CD4-positive, alpha-beta T cell (primary cell): ENCODE data around the gene ABCG8. TPM values are rescaled to one million over a fixed set of nuclear protein-coding genes. Genes with fewer than 3 reads are reported as not detected.

Source experiments
- ATAC-seq: fragments of 200-7000 bp; cut with Tn5 transposase; one replicate; pipeline ENCODE4 v1.10.0; 2022; ENCODE audit warnings: mild to moderate bottlenecking; ENCODE audit not compliant: poor library complexity
- CTCF ChIA-PET: fragments of 350-600 bp; sonication (Branson Sonifier 250); formaldehyde crosslinking; loops from one replicate; lab custom pipeline; 2021; ENCODE audit warnings: antibody characterized with exemption, inconsistent platforms; lab: Charles Lee
- POLR2A ChIA-PET: fragments of 350-600 bp; sonication (Branson Sonifier 250); formaldehyde crosslinking; loops from one replicate; lab custom pipeline; 2021; ENCODE audit warnings: antibody characterized with exemption, inconsistent platforms; lab: Charles Lee
- DNase-seq, 14 experiments: peaks; one replicate each; pipeline ENCODE4 v3.0.0-alpha.2; 2013 to 2020; ENCODE audit warnings: mixed read lengths in 2 of 14
- H3K27ac ChIP-seq, 2 donors: one replicate each; pipeline versions ENCODE4 v1.5.1 to v1.7.0; 2013; ENCODE audit warnings: low read length in 2 of 2, low read depth in 1 of 2, mild to moderate bottlenecking in 1 of 2
- H3K27me3 ChIP-seq, 2 experiments: 1 replicate in 1 of 2; 2 replicates in 1 of 2; pipeline versions ENCODE4 v1.6.1 to v1.7.0; 2013; ENCODE audit warnings: low read length in 2 of 2, control low read depth in 1 of 2, mild to moderate bottlenecking in 1 of 2, moderate library complexity in 1 of 2; ENCODE audit not compliant: insufficient read depth in 2 of 2, control insufficient read depth in 1 of 2
- H3K36me3 ChIP-seq: one replicate; pipeline ENCODE4 v1.6.1; 2013; ENCODE audit warnings: low read length, control low read depth; ENCODE audit not compliant: insufficient read depth
- H3K4me1 ChIP-seq: one replicate; pipeline ENCODE4 v1.6.1; 2013; ENCODE audit warnings: low read length, control low read depth; ENCODE audit not compliant: insufficient read depth
- H3K4me3 ChIP-seq: one replicate; pipeline ENCODE4 v1.5.1; 2013; ENCODE audit warnings: mild to moderate bottlenecking, low read length, moderate library complexity
- H3K9me3 ChIP-seq, 2 experiments: 1 replicate in 1 of 2; 2 replicates in 1 of 2; pipeline versions ENCODE4 v1.6.1 to v1.7.0; 2013; ENCODE audit warnings: low read length in 2 of 2, mild to moderate bottlenecking in 2 of 2, control low read depth in 1 of 2, moderate library complexity in 1 of 2; ENCODE audit not compliant: control insufficient read depth in 1 of 2, insufficient read depth in 1 of 2
- H3K27ac Mint-ChIP-seq: one replicate; pipeline ENCODE4 v1.8.0; 2020; ENCODE audit warnings: mixed read lengths
- H3K27me3 Mint-ChIP-seq: one replicate; pipeline ENCODE4 v1.8.0; 2021; ENCODE audit warnings: mixed read lengths
- H3K36me3 Mint-ChIP-seq: one replicate; pipeline ENCODE4 v1.8.0; 2021; ENCODE audit warnings: low read depth, mixed read lengths
- H3K4me1 Mint-ChIP-seq: one replicate; pipeline ENCODE4 v1.8.0; 2021; ENCODE audit warnings: low read depth, mixed read lengths
- H3K4me3 Mint-ChIP-seq: one replicate; pipeline ENCODE4 v1.8.0; 2020; ENCODE audit warnings: mild to moderate bottlenecking, mixed read lengths
- H3K9me3 Mint-ChIP-seq: one replicate; pipeline ENCODE4 v1.8.0; 2020; ENCODE audit warnings: mixed read lengths
- CTCF ChIP-seq: fragments of 200-600 bp; IDR thresholded peaks from one replicate; pipeline ENCODE4 v1.8.0; 2022; ENCODE audit warnings: antibody characterized with exemption, mild to moderate bottlenecking
- intact Hi-C, 2 experiments: fragments of 100-400 bp; cut with DNase I in 1 of 2; cut with micrococcal nuclease in 1 of 2; formaldehyde crosslinking; loops; one replicate each; pipeline versions ENCODE4 v1.15.1 to v1.9.0; 2023 to 2025; cut with DNase I, micrococcal nuclease
- total RNA-seq, 174 experiments: library from RNA in 2 of 174; stranded (reverse) in 2 of 174; gene quantifications; one replicate each; pipeline ENCODE4 v1.2.3 and lab custom pipeline; 2021 to 2026

ABCG8 gene
- total RNA-seq, 2 experiments from 2014 or later, result not detected

GRCh38 chr2:43855292-43855691, 16.5 kb downstream of the ABCG8 start:
- H3K27me3 ChIP-seq, result peaks cover 10 to 41% of the 10 kb centered on the region in 2 experiments
- no peaks in the 10 kb centered on the region for H3K4me1 ChIP-seq
- no peak overlapping the region for H3K27ac ChIP-seq
- H3K9me3 ChIP-seq, result peaks cover 0 to 8% of the 10 kb centered on the region in 2 experiments
- Mint-ChIP-seq H3K4me1 (no peaks in the 10 kb centered on the region), H3K27ac (no peak overlapping the region), H3K36me3 (no peaks in the 10 kb centered on the region), H3K4me3 (no peak overlapping the region), H3K9me3 (no peaks in the 10 kb centered on the region), H3K27me3 (peaks cover 69% of the 10 kb centered on the region)
- TF ChIP-seq CTCF, result no peak
- ATAC-seq, result no peak
- no peaks in the 10 kb centered on the region for H3K36me3 ChIP-seq
- H3K4me3 ChIP-seq, result no peak overlapping the region
- POLR2A ChIA-PET, result no interaction called here
- CTCF ChIA-PET, result no interaction called here
- intact Hi-C loops, result no loop called here
- DNase-seq, result no peak

GRCh38 chr2:43872151-43872550, 33.4 kb downstream of the ABCG8 start:
- Histone ChIP-seq H3K27ac (no peak overlapping the region), H3K36me3 (no peaks in the 10 kb centered on the region), H3K4me1 (no peaks in the 10 kb centered on the region), H3K27me3 (peaks cover 0 to 2% of the 10 kb centered on the region in 2 experiments), H3K4me3 (no peak overlapping the region), H3K9me3 (no peaks in the 10 kb centered on the region)
- intact Hi-C loops, result no loop called here
- no peak overlapping the region for H3K4me3 Mint-ChIP-seq
- ATAC-seq (no peak), DNase-seq (no peak)
- CTCF ChIA-PET, result no interaction called here
- no peak for TF ChIP-seq CTCF
- no peaks in the 10 kb centered on the region for H3K9me3 Mint-ChIP-seq
- no peaks in the 10 kb centered on the region for H3K36me3 Mint-ChIP-seq
- no peak overlapping the region for H3K27ac Mint-ChIP-seq
- H3K27me3 Mint-ChIP-seq, result peaks cover 56% of the 10 kb centered on the region
- POLR2A ChIA-PET, result no interaction called here
- no peaks in the 10 kb centered on the region for H3K4me1 Mint-ChIP-seq

- H3K27me3 Mint-ChIP-seq, result peaks cover 48% of the 10 kb centered on the region
- POLR2A ChIA-PET, result no interaction called here
- no peaks in the 10 kb centered on the region for H3K36me3 Mint-ChIP-seq
Measured at GRCh38 chr2:43874776-43875451, 36.1 kb downstream of the ABCG8 start.

More at GRCh38 chr2:43874776-43875451, 36.1 kb downstream of the ABCG8 start:
- peaks cover 9% of the 10 kb centered on the region for H3K4me1 Mint-ChIP-seq
- Histone ChIP-seq H3K4me3 (no peak overlapping the region), H3K27me3 (peaks cover 0 to 2% of the 10 kb centered on the region in 2 experiments), H3K9me3 (no peaks in the 10 kb centered on the region), H3K27ac (no peak overlapping the region), H3K36me3 (no peaks in the 10 kb centered on the region), H3K4me1 (peaks cover 6% of the 10 kb centered on the region)
- CTCF ChIA-PET, result no interaction called here
- ATAC-seq (no peak), DNase-seq (no peak)
- H3K9me3 Mint-ChIP-seq, result no peaks in the 10 kb centered on the region
- no peak overlapping the region for H3K27ac Mint-ChIP-seq
- no peak for TF ChIP-seq CTCF
- no peak overlapping the region for H3K4me3 Mint-ChIP-seq
- intact Hi-C loops, result no loop called here
